Measurements from ENCODE around the gene GMCL1. TPM values are rescaled to one million over a fixed set of nuclear protein-coding genes. Genes with fewer than 3 reads are reported as not detected.

The GMCL1 gene
- total RNA-seq, 1 experiment from 2014 or later, result 21.6 TPM

DNA sequence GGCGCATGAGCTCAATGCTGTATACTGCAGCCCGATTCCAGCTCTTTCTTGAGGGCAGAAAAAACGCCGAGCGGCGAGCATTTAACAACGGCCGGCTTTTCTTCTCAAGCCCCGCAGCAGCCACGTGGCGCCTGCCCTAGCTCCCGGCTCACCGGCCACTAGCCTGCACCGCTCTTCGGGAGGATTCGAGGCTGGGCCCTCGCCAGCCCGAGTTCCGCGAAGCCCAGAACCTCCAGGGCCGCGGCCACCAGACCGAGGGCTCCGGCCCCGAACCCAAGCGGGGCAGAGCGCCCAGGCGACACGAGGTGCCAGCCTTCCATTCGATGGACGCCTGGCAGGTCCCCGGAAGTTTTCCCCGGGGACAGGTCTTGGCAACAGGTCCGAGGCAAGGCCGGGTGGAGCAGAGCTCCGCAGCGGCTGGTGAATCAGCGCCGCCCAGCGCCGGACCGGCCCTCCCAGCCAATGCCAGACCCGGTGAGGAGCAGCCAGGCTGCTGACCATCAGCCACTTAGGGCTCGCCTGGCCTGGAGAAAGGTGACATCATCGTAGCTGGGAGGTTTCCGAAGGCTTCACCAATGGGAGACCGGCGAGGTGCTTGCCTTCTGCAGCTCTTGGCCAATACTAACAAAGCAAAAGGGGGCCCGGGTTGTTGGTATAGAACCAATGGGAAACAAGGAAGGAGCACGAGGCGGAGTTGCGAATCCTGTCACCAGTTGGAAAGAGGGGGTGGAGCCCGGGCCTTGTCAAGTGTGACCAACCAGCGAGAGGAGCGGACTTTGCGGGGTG lies 84.9 kb downstream of the GMCL1 start (continued):
- TF ChIP-seq, protein P1, sequence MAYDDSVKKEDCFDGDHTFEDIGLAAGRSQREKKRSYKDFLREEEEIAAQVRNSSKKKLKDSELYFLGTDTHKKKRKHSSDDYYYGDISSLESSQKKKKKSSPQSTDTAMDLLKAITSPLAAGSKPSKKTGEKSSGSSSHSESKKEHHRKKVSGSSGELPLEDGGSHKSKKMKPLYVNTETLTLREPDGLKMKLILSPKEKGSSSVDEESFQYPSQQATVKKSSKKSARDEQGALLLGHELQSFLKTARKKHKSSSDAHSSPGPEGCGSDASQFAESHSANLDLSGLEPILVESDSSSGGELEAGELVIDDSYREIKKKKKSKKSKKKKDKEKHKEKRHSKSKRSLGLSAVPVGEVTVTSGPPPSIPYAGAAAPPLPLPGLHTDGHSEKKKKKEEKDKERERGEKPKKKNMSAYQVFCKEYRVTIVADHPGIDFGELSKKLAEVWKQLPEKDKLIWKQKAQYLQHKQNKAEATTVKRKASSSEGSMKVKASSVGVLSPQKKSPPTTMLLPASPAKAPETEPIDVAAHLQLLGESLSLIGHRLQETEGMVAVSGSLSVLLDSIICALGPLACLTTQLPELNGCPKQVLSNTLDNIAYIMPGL (CRISPR knock-in tag; IDR thresholded peaks at IDR 0.05), result peak; percentile 96
- TF ChIP-seq, protein P2, sequence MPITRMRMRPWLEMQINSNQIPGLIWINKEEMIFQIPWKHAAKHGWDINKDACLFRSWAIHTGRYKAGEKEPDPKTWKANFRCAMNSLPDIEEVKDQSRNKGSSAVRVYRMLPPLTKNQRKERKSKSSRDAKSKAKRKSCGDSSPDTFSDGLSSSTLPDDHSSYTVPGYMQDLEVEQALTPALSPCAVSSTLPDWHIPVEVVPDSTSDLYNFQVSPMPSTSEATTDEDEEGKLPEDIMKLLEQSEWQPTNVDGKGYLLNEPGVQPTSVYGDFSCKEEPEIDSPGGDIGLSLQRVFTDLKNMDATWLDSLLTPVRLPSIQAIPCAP (CRISPR knock-in tag; IDR thresholded peaks at IDR 0.05), result no peak; the same call in 1 of the 2 replicates
- TF ChIP-seq TP53 (CRISPR knock-in tag; IDR thresholded peaks at IDR 0.05), result no peak
- no peak for TF ChIP-seq NR1H2 (CRISPR knock-in tag; IDR thresholded peaks at IDR 0.05)
- TF ChIP-seq CREB1 (CRISPR knock-in tag; IDR thresholded peaks at IDR 0.05), result no peak; the same call in 1 of the 2 replicates
- TF ChIP-seq, protein P3, sequence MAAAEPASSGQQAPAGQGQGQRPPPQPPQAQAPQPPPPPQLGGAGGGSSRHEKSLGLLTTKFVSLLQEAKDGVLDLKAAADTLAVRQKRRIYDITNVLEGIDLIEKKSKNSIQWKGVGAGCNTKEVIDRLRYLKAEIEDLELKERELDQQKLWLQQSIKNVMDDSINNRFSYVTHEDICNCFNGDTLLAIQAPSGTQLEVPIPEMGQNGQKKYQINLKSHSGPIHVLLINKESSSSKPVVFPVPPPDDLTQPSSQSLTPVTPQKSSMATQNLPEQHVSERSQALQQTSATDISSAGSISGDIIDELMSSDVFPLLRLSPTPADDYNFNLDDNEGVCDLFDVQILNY (CRISPR knock-in tag; IDR thresholded peaks at IDR 0.05), result peak; percentile 68

DNA sequence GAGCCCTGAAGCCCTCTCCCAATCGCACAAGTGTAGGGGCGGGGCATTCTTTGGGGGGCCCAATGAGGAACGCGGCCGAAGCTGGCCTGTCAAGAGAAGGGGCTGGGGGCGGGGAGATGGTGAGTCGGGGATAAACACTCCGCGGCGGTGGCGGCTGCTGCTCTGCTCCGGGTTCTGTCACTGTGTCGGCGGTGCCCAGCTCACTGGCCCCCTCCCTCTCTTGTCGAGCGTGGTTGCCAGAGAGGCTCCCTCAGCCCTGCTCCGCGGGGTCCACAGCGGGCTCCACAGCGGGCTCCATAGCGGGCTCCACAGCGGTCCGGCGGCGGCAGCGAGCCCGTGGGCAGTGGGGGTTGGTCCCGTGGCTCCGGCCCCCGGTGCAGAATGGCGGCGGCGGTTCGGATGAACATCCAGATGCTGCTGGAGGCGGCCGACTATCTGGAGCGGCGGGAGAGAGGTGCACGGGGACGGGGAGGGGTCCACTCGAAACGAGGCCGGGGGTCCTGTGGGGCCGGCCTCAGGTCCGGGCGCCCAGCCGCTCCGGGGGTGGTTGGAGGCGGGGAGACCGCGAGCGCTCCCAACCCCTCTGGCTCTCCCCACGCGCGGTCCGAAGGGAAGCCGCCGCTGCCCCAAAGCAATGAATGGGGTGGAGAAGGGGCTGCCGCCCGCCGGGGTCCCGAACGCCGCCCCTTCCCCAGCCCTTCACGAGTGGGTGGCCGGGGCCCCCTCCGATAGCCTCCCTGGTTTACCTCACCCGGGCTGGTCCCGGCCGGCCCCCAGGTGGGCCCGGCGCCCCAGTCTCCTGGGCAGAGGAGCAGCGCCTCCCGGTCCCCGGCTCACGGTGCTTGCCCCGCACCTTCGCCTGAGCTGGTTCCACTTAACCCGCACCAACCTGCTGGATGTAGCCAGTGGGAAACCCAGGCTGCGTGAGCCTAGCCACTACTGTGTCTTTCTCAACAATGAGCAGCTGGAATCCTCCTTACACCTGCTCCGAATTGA lies 85.8 kb downstream of the GMCL1 start, which contains the start of gene MXD1:
Gene MXD1 (plus strand): TSS at position 160 of the 996 bp plus-strand sequence. CDS start 222 bp downstream, at position 382.
- Mint-ChIP-seq H3K27me3 (ENCODE audit: low read depth) (no peaks in the 10 kb centered on the region), H3K27ac (peak within 1 kb of the TSS; percentile 70), H3K4me1 (peaks cover 4% of the 10 kb centered on the region; the same call in 1 of the 2 replicates), H3K4me3 (peak within 1 kb of the TSS; percentile 71), H3K36me3 (no peaks in the 10 kb centered on the region), H3K9me3 (no peaks in the 10 kb centered on the region)
- DNase-seq (ENCODE audit: low spot score), result peak; percentile 41
- ChIA-PET POLR2A (interaction anchor here (0.5 to 2.8 kb wide), 33 partner anchors 8 to 378 kb away, joined by 3 to 67 read pairs (median 4); partner anchors contain the start of genes ANXA4, C2orf42, PCYOX1 and SNRNP27), CTCF (interaction anchor here (0.6 to 3.1 kb wide), 29 partner anchors 11 to 730 kb away, joined by 3 to 52 read pairs (median 4); partner anchors contain the start of genes C2orf42, SNRNP27 and SNRPG)
- ATAC-seq, result no peak
- no peak for TF ChIP-seq ZNF396 (CRISPR knock-in tag; IDR thresholded peaks at IDR 0.05; ENCODE audit: borderline replicate concordance)
- TF ChIP-seq, protein P4, sequence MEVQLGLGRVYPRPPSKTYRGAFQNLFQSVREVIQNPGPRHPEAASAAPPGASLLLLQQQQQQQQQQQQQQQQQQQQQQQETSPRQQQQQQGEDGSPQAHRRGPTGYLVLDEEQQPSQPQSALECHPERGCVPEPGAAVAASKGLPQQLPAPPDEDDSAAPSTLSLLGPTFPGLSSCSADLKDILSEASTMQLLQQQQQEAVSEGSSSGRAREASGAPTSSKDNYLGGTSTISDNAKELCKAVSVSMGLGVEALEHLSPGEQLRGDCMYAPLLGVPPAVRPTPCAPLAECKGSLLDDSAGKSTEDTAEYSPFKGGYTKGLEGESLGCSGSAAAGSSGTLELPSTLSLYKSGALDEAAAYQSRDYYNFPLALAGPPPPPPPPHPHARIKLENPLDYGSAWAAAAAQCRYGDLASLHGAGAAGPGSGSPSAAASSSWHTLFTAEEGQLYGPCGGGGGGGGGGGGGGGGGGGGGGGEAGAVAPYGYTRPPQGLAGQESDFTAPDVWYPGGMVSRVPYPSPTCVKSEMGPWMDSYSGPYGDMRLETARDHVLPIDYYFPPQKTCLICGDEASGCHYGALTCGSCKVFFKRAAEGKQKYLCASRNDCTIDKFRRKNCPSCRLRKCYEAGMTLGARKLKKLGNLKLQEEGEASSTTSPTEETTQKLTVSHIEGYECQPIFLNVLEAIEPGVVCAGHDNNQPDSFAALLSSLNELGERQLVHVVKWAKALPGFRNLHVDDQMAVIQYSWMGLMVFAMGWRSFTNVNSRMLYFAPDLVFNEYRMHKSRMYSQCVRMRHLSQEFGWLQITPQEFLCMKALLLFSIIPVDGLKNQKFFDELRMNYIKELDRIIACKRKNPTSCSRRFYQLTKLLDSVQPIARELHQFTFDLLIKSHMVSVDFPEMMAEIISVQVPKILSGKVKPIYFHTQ (CRISPR knock-in tag; IDR thresholded peaks at IDR 0.05), result no peak
- no peak for TF ChIP-seq HMGA2 (CRISPR knock-in tag; IDR thresholded peaks at IDR 0.05)
- no peak for TF ChIP-seq ZNF232 (CRISPR knock-in tag; IDR thresholded peaks at IDR 0.05)
- TF ChIP-seq, protein P5, sequence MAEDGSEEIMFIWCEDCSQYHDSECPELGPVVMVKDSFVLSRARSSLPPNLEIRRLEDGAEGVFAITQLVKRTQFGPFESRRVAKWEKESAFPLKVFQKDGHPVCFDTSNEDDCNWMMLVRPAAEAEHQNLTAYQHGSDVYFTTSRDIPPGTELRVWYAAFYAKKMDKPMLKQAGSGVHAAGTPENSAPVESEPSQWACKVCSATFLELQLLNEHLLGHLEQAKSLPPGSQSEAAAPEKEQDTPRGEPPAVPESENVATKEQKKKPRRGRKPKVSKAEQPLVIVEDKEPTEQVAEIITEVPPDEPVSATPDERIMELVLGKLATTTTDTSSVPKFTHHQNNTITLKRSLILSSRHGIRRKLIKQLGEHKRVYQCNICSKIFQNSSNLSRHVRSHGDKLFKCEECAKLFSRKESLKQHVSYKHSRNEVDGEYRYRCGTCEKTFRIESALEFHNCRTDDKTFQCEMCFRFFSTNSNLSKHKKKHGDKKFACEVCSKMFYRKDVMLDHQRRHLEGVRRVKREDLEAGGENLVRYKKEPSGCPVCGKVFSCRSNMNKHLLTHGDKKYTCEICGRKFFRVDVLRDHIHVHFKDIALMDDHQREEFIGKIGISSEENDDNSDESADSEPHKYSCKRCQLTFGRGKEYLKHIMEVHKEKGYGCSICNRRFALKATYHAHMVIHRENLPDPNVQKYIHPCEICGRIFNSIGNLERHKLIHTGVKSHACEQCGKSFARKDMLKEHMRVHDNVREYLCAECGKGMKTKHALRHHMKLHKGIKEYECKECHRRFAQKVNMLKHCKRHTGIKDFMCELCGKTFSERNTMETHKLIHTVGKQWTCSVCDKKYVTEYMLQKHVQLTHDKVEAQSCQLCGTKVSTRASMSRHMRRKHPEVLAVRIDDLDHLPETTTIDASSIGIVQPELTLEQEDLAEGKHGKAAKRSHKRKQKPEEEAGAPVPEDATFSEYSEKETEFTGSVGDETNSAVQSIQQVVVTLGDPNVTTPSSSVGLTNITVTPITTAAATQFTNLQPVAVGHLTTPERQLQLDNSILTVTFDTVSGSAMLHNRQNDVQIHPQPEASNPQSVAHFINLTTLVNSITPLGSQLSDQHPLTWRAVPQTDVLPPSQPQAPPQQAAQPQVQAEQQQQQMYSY (CRISPR knock-in tag; IDR thresholded peaks at IDR 0.05), result no peak
- TF ChIP-seq TP53 (CRISPR knock-in tag; IDR thresholded peaks at IDR 0.05), result no peak
- TF ChIP-seq, protein P6, sequence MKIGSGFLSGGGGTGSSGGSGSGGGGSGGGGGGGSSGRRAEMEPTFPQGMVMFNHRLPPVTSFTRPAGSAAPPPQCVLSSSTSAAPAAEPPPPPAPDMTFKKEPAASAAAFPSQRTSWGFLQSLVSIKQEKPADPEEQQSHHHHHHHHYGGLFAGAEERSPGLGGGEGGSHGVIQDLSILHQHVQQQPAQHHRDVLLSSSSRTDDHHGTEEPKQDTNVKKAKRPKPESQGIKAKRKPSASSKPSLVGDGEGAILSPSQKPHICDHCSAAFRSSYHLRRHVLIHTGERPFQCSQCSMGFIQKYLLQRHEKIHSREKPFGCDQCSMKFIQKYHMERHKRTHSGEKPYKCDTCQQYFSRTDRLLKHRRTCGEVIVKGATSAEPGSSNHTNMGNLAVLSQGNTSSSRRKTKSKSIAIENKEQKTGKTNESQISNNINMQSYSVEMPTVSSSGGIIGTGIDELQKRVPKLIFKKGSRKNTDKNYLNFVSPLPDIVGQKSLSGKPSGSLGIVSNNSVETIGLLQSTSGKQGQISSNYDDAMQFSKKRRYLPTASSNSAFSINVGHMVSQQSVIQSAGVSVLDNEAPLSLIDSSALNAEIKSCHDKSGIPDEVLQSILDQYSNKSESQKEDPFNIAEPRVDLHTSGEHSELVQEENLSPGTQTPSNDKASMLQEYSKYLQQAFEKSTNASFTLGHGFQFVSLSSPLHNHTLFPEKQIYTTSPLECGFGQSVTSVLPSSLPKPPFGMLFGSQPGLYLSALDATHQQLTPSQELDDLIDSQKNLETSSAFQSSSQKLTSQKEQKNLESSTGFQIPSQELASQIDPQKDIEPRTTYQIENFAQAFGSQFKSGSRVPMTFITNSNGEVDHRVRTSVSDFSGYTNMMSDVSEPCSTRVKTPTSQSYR (CRISPR knock-in tag; IDR thresholded peaks at IDR 0.05), result no peak
- peak; percentile 87 for TF ChIP-seq FOXK1 (CRISPR knock-in tag; IDR thresholded peaks at IDR 0.05)
- TF ChIP-seq SP1 (CRISPR knock-in tag; conservative IDR thresholded peaks at IDR 0.05), result peak; percentile 61; the same call in 1 of the 2 replicates
- TF ChIP-seq, protein P1 (CRISPR knock-in tag; IDR thresholded peaks at IDR 0.05), result 0 out of 2 replicates have a peak, but pooled peaks have one; percentile 39
- TF ChIP-seq GTF2I (CRISPR knock-in tag; conservative IDR thresholded peaks at IDR 0.05), result no peak
- TF ChIP-seq TEAD4 (CRISPR knock-in tag; IDR thresholded peaks at IDR 0.05), result no peak
